NOMO-1 (cell line): Measurements from ENCODE around the gene TMEM92.

Source experiments
- DNase-seq, 2 experiments: peaks; one replicate each; lab custom pipeline; 2025; ENCODE audit not compliant: unreplicated experiment in 2 of 2; lab: John Stamatoyannopoulos, UW

The TMEM92 gene

DNA sequence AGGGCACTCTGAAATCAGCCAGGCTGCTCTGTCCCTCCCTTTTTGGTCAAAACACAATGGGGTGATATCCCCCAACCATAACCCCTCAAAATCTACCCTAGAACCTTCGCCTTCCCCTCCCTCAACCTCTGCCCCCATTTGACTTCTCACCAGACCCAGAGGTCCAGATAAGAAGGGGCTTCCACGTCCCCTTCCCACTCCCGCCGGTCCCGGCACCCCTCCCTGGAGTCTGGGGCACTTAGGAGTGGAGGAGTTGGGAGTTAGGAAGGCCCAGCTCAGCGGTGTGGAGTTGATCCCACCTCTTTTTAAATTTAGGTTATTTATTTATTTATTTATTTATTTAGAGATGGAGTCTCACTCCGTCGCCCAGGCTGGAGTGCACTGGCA lies 619 bp upstream of the TMEM92 start:
- DNase-seq, result no peak

DNA sequence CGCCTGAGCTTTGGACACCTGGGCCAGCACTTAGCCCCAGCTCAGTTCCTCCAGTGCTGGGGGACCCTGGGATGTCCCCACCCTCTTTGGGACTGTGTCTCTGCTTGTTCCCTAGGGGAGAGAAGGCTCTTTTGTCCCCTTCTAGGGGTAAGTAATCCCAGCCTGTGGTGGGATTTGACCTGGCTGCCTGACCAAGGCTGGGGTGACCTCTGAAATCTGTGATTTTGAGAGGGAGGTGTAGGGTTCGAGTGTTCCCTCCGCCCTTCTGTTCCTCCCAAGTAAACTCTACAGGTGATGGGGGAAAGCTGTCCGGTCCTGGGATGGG lies 593 bp downstream of the TMEM92 start:
- DNase-seq, result no peak

- DNase-seq, result no peak
Observed at GRCh38 chr17:50275279-50275678, 1.0 kb downstream of the TMEM92 start.

- DNase-seq, result no peak
Observed at GRCh38 chr17:50276588-50277356, 2.5 kb downstream of the TMEM92 start.

DNA sequence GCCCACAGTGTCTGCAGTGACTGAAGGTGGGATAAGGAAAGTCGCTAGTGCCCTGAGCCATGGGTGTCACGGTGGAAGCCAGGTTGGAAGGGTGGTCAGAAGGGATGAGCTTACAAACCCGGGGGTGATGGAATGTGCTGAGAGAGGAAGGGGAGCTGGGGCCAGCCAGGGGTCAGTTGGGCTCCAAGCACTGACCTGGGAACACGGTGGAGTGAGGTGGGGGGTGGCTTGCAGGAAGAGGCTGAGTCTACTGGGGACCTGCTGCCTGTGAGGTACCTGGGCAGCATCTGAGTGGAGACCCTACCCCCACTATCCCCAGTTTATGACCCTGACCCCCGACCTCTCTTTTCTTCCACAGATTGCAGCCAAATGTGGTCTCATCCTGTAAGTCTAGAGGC lies 3.1 kb downstream of the TMEM92 start:
- DNase-seq, result no peak

DNA sequence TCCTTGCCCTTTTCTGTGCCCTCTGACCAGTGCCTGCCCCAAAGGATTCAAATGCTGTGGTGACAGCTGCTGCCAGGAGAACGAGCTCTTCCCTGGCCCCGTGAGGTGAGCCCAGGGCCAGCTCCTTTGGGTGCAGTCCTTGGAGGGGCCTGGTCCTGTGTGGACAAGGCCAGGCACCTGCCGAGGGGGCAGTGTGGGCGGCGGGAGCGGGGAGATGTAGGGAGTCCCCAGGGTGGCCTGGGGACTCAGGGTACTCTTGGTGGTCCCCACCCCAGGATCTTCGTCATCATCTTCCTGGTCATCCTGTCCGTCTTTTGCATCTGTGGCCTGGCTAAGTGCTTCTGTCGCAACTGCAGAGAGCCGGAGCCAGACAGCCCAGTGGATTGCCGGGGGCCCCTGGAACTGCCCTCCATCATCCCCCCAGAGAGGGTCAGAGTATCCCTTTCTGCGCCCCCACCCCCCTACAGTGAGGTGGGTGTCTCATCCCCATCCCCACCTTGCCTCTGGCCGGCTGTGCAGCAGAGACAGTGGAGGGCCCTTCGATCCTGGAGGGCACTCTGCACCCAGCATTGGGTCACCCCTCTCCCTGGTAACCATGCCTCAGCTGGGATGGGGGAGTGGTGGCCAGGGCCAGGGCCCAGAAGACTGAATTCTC lies 4.4 kb downstream of the TMEM92 start:
- DNase-seq, result no peak

DNA sequence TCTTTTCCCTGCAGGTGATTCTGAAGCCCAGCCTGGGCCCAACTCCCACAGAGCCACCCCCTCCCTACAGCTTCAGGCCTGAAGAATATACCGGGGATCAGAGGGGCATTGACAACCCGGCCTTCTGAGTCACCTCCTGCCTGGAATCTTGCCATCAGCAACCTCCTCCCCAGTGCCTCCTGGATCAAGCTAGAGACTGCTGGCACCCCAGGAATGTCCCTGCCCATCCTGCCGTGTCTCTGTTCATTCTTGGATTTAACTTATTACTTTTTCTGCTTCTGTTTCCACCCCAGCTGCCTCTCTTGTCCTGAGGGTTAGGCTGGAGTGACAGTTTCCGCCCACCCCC lies 4.9 kb downstream of the TMEM92 start:
- no peak for DNase-seq

DNA sequence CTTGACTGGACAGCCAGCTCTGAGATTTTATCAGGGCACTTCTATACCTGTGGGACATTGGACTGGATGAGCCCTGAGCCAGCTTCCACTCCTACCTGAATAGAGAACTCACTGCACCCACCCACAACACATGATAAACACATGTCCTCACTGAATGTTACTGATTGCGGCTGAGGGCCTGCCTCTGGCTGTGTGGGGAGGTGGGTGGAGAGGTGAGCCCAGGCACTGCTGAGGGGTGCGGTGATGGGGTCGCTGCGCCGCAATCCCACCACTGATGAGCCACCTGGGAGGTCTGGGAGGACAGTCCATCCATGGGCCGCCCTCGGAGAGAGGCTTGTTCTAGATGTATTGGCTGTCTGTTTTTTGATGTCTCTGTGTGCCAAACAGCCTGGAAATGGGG lies 5.4 kb downstream of the TMEM92 start:
- no peak for DNase-seq

DNA sequence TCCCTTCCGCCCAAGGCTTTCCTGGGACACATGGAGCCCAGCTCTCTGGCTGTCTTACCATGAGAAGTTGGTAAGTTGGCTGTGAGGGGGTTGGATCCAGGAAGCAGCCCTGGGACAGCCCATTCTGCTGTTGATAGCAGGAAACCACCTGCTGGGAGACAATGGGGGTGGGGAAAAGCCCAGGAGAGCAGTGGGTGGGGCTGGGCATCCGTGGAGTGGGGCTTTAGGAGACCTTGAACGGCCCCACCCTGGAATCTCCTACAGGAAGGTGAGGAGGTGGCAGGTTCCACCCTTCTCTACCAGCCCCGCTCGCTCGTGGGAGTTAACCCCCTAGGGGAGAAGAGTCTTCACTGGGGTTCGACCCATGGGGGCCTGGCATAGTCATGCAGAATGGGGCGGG lies 5.8 kb downstream of the TMEM92 start:
- no peak for DNase-seq

DNA sequence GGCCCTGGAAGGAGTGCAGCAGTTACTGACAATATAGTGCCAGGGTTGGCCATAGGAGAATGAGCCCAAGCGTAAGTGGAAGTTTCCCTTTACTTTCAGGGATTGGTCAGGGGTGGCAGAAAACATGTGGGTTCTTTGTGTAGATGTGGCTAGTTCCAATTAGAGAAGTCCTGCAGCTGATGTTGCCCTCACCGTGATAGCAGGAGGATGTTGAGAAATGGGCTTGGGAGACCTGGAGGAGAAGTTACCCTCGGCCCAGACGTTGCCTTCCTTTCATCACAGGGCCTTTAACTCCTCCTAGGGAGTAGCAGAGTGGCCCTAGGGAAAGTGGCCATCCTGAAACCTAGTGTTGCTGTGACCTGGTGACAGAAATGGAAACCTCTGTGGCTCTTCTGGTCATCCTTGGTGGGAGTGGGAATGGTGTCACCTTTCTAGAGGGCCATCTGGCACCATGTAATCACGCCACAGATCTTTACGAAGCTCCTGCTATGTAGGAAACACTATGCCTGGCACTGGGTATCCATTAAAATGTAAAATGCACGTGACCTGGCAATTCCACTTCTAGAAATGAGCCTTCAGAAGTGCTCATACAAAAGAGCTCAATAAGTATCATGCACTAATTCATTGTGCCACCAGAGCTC lies 6.7 kb downstream of the TMEM92 start:
- peak; percentile 26 to 50 for DNase-seq

DNA sequence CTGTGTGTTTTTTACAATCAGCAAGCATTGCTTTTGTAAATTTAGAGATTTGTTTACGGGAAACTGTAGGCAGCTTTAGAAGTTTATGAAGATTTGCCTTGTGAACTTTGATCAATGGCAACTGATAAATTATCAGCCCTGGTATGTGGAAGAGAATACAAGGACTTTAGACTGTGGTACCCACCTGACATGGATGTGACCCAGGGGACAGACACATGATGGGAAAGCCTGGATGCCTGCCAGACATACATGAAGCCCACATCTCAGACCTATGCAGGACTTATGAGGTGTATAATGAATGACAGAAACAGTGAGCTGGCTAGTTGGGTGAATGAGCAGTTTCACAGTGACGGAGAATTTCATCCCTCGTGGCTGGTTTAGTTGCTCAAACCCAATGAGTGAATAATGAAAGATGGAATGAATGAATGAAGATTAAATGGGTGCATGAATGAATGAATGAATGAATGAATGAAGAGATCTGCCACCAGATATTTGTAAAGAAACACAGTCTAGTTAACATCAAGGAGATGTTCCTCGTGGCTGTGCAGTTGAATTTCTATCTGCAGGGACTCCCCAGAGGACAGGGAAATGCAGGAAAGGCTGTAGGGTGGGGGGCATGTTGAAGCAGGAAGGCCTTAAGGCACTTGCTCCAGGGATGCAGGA lies 7.6 kb downstream of the TMEM92 start:
- no peak for DNase-seq

- DNase-seq, result peak; percentile 82 to 83
Observed at GRCh38 chr17:50283246-50283645, 9.0 kb downstream of the TMEM92 start.

DNA sequence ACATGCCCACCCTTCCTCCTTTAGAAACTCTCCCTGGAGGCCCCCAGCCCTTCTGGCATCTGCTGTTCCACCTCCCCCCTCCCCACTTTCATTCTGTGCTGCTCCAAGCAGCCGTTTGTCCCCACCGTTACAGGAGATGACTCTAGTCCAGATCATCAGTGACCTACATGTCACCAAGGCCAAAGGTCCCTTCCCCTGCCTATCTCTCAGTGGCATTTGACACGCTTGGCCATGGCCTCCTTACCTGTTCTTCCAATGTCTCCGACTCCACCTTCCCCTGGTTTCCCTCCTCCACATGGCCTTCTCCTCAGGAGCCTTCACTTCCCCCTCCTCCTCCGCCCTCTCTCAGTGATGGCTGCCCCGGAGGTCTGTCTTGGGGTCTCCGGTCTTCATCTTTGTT lies 9.4 kb downstream of the TMEM92 start:
- DNase-seq, result no peak

DNA sequence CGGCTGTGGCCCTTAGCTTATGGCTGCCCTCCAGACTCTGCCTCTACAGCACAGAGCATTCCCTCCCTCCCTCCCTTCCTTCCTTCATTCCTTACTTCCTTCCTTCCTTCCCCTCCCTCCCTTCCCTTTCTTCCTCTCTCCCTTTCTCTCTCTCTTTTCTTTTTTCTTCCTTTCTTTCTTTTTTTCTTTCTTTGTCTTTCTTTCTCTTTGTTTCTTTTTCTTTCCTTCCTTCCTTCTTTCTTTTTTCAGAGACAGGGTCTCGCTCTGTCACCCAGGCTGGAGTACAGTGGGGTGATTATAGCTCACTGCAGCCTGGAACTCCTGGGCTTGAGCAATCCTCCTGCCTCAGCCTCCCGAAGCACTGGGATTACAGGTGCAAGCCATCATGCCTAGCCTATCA lies 11.7 kb downstream of the TMEM92 start:
- no peak for DNase-seq

- peak in 1 of 2 experiments; percentile 8 for DNase-seq
Observed at GRCh38 chr17:50287302-50287701, 13.0 kb downstream of the TMEM92 start.

- no peak for DNase-seq
Observed at GRCh38 chr17:50288306-50288705, 14.0 kb downstream of the TMEM92 start.

GRCh38 chr17:50289278-50289677 lies 15.0 kb downstream of the TMEM92 start:
- no peak for DNase-seq

DNA sequence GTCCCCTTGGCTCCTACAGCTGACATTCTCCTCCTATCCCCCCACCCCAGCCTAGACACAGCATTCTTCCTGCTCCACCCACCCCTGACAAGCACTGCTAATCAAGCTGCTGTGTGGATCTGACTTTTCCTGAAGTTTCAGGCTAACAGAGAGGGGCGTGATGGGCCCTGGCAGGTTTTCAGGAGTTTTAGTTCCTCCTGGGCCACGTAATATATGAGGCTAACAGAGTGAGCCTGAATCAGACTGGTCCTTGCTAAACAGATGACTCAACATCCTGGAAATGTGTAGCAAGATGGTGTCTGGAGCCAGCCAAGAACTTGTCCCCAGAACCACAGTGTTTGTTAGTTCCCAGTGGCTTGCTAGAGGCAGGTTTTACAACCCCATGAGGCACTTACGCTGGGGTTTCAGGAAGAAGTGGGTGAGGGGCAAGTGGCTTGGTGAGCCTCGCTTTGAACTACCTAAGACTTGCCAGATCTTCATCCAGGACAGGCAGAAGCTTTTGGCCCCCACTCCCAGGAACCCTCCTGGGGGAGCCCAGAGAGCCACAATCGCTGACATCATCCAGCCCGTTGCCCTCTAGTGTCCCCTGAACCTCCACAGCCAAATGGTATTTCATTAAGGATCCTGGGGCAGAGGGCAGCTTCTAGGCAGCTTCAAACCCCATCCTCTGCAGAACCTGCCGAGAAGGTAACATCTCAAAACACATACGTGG lies 15.9 kb downstream of the TMEM92 start:
- peak; percentile 90 to 98 for DNase-seq

DNA sequence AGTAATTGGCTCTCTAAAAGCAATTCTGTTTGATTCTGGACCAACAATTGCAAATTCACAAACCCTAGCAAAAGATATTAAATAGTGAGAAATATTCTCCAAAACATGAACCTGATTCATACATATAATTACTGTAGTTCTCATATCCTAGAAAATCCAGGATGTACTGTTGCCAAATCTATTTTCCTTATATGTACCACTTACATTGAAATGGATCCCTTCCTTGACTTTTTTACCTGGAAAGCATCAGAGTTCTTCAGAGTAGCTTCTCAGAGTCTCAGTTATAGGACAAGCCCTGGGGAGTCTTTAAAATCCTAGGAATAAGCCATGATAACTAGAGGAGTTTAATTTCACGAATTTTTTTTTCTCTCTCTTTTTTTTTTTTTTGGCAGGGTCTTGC lies 16.7 kb downstream of the TMEM92 start:
- DNase-seq, result no peak

GRCh38 chr17:50292465-50292864 lies 18.2 kb downstream of the TMEM92 start:
- no peak for DNase-seq

DNA sequence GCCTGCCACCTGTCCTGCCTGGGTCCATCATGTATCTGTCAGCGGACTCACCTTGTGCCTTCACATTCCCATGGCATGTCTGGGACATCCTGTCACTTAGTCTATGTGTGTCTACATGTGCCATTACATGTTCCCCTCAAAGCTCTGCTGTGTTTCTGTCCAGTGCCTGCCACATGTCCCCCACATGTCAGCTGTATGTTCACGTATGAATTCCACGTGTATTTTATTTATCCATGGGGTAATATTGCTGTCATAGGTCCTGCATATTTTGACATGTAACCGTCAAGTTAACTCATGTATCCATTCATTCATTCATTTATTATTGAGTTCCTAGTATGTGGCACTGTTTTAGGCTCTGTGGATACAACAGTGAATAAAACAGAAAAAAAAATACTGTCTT lies 20.8 kb downstream of the TMEM92 start:
- no peak for DNase-seq
